Activated CD8-positive, alpha-beta memory T cell treated with anti-CD3 and anti-CD28 coated beads, Interleukin-2, amount 50 U/mL, for 4 hours (primary cell): ENCODE measurements around the gene TTLL1.
"Not testable (repeated sequence)": the region's sequence is repeated elsewhere in the genome, so short reads cannot be mapped to it uniquely, and the experiment has no call there.

ENCODE experiments used
- DNase-seq: peaks from one replicate; pipeline ENCODE4 v3.0.0-alpha.2; 2020

TTLL1 gene

GRCh38 chr22:43109921-43110443, 20.8 kb upstream of the TTLL1 start:
- DNase-seq: no peak

- no peak for DNase-seq
These were observed 20.3 kb upstream of the TTLL1 start for GRCh38 chr22:43109511-43109910.

DNA sequence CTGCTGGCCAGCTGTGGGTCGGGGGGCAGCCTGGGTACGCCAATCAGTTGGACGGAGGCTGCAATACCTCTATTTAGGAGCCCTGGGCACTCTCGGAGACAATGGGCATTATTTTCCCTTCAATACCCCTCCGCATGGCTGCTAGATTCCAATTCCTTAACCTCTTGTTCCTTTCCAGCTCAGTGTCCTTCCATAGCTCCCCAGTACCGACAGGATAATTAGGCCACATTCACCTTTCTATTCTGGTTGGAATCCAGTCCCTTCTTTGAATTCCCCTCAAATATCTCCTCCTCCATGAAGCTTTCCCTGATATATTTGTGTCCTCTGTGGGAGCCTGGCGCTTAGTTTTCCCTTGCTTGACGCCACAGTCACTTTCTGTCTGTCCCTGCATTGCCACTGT, 17.1 kb upstream of the TTLL1 start:
- DNase-seq: no peak

GRCh38 chr22:43104950-43105349, 15.8 kb upstream of the TTLL1 start:
- DNase-seq: not testable (repeated sequence)

DNA sequence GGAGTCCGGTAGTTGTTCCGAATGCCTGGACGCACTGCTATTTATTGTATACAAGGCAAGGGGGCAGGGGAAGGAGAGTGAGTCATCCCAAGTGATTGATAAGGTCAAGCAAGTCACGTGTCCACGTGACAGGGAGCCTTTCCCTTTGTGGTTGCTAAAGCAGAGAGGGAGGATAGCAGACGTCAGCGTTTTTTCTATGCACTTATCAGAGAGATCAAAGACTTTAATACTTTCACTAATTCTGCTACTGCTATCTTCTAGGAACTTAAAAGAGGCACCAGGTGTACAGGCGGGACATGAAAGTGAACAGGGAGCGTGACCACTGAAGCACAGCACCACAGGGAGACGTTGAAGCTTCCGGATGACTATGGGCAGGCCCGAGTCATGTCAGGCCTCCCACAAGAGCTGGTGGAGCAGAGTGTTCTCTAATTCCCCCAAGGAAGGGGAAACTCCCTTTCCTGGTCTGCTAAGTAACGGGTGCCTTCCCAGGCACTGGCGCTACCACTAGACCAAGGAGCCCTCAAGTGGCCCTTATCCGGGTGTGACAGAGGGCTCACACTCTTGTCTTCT, 14.9 kb upstream of the TTLL1 start:
- not testable (repeated sequence) for DNase-seq

GRCh38 chr22:43101306-43101705, 12.1 kb upstream of the TTLL1 start:
- DNase-seq: no peak

- DNase-seq: no peak
These were observed 11.0 kb upstream of the TTLL1 start for GRCh38 chr22:43100225-43100624.

DNA sequence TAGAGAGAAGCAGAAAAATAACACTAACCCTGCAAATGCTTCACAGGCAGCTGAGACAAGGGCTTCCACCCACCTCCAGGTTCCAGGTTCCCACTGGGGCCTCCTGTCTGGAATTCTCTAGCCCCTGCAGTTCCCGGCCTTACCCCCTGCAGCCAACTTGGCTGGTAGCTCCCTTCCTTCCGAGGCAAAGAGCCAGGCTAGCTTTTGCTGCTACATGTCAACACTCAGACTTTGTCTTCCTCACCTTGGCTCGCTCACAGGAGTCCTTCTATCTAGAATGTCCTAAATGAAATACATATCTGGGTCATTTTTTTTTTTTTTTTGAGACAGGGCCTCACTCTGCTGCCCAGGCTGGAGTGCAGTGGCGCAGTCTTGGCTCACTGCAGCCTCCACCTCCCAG, 9.9 kb upstream of the TTLL1 start:
- DNase-seq: no peak

DNA sequence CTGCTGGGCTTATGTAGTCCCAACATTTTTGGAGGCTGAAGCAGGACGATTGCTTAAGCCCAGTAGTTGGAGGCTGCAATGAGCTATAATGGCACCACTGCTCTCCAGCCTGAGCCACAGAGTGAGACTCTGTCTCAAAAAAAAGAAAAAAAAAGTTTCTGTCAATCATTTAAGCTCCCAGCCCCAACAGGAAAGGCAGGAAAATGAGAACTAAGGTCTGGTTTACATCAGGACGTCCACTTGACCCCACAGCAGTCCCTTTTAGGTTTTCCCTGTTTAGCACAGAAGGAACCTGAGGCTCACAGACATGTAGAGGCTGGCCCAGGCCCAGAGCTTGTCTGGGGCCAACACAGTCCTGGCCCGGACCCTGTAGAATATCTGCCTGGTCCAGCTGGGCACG, 9.2 kb upstream of the TTLL1 start:
- DNase-seq: no peak

GRCh38 chr22:43096420-43096819, 7.2 kb upstream of the TTLL1 start:
- no peak for DNase-seq

GRCh38 chr22:43094551-43094950, 5.4 kb upstream of the TTLL1 start:
- no peak for DNase-seq

DNA sequence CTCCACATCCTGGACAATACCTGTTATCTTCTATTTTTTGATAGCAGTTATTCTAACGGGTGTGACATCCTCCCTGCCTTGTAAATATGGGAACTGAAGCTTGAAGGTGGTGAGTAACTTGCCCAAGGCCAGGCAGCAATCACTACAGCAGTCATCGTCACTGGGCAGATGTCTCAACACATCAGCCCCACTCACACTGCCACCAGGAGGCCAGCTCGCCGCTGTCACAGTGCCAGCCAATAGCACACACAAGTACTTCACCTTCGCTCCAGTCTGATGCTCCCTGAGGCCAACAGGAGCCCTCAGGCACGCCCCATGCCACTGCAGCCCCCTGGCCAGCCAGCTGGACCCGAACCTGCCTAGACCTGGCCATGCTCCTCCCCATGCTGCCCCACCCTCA, 4.9 kb upstream of the TTLL1 start:
- no peak for DNase-seq

- DNase-seq: no peak
These were observed 2.9 kb upstream of the TTLL1 start for GRCh38 chr22:43092085-43092484.

- no peak for DNase-seq
These were observed 1.1 kb upstream of the TTLL1 start for GRCh38 chr22:43090130-43090789.

- DNase-seq: no peak
These were observed 586 bp downstream of the TTLL1 start for GRCh38 chr22:43088627-43088983.

DNA sequence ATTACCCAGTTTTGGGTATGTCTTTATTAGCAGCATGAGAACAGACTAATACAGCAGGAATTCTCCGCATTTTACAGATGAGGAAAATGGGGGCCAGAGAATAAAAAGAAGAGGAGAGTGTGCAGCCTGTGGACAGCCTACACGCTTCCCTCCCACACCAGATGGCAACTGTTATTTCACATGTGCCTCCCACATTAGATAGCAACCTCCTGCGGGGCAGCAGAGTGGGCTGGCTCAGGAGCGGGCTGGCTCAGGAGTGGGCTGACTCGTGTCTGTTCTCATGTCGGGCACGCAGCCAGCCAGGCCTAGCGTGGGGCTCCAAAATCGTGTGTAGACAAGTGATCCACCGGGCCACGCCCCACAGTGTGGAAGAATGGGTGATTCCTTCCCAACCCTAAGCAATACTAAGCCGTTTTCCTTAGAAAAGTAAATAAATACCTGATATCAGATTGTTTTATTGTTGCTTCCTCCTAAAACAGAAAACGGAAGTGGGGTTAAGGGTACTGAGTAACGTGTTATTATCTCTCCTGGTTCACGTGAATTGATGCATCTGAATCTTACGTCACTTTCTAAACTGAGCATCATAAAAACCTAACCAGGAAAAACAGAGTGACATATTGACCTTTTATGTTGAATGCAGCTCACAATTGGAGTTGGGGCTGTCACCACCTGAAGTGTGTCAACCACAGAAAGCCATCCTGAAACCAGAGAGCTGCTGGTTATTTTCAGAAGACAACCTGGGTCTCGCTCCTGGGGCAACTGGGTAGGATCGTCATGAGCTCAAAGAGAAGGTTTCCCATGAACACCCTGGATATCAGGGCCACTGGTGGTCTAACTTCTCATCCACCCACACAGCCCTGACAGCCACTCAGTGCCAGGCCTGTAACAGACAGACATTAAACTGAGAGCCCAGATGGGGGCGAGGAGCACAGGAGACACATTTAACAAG, 3.3 kb downstream of the TTLL1 start:
- DNase-seq: no peak

- DNase-seq: no peak
These were observed 7.2 kb downstream of the TTLL1 start for GRCh38 chr22:43081968-43082367.

DNA sequence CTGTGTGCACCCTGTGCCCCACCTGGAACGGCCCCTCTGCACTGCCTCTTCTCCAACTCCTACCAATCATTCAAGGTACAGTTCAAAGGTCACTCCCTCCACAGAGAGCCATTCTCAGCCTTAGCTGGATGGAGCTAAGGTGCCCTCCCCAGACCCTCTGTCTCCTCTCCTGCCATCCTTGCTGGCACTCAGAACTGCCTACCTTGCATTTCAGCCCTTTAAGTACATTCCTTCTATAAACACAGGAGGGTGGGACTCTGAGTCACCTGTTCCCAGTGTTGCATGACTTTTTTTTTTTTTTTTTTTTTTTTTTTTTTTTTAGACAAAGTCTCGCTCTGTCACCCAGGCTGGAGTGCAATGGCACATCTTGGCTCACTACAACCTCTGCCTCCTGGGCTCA, 8.6 kb downstream of the TTLL1 start:
- no peak for DNase-seq

- no peak for DNase-seq
These were observed 9.4 kb downstream of the TTLL1 start for GRCh38 chr22:43079742-43080141.

DNA sequence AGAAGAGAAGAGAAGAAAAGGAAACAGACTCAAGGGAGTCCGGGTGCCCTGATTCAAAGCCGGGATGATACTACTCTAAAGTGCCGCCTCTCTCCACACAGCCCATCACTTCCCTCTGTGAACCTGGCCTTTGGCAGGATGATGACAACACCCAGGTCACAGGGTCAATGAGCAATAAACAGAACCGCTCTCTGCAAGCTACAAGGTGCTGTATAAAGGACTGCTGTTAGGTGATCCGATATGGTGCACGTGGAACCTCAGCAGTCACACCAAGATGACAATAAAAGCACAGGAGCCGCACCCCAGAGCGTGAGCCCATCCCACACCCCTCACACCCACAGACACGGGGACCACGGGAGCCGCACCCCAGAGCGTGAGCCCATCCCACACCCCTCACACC, 10.7 kb downstream of the TTLL1 start:
- no peak for DNase-seq

- DNase-seq: no peak
These were observed 11.9 kb downstream of the TTLL1 start for GRCh38 chr22:43077121-43077877.

DNA sequence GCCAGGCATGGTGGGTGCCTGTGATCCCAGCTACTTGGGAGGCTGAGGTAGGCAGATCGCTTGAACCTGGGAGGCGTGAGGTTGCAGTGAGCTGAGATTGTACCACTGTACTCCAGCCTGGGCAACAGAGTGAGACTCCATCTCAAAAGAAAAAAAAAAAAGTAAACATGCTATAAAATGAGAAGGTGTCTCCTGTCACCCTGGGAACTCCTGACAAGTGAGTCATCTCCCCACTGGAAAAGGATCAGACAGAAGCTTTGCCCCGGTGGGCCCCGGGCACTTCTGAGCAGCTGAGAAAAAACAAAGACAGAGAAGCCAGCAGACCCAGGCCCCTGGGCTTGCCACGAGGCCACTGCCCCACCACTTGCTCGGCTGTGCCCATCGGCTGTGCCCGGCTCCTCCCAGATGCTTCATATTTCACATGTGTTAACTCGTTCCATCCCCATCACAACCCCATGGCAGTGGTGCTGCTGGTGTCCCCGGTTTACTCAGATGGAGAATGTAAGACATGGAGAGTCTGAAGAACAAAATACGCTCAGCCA, 22.3 kb downstream of the TTLL1 start:
- no peak for DNase-seq

GRCh38 chr22:43066134-43066533, 23.1 kb downstream of the TTLL1 start:
- no peak for DNase-seq
